Dermis blood vessel endothelial cell (primary cell): ENCODE data around the gene CCM2. TPM values are rescaled to one million over a fixed set of nuclear protein-coding genes. Genes with fewer than 3 reads are reported as not detected.
A peak's percentile ranks its signal among the peaks of the same experiment; 100 is the strongest.

ENCODE experiments used
- DNase-seq: peaks from one replicate; pipeline ENCODE4 v3.0.0; 2010
- total RNA-seq: library from RNA; depleted of rRNA; stranded (reverse); fragments of >200 nt; gene quantifications from 2 replicates; pipeline ENCODE4 v1.2.3, GENCODE V29; 2014

The CCM2 gene
- total RNA-seq, 1 donor from 2014 or later, result 76.4 TPM

DNA sequence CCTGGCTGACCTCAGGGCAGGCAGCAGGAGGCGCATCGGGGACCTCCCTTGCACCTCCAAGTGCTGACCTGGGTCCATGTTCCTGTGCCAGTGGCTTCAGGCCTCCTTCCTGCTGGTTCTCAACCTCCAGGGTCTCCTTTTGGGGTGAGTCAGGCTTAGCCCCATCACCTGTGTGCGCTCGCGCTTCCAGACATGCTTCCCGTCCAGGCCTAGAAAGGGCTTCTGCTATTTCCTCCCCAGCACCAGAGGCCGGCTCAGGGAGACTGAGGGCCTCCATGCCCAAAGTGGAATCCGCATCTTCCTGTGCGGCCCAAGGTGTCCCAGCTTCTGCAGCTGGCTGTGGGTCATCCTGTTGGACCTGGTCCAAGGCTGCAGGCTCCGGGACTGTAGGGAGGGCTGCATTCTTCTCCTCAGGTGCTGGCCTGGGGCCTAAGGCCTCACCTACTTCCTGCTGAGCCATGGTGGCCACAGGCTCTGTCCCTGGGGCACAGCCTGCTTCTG is 82.9 kb downstream of the CCM2 start:
- peak; percentile 13 for DNase-seq

DNA sequence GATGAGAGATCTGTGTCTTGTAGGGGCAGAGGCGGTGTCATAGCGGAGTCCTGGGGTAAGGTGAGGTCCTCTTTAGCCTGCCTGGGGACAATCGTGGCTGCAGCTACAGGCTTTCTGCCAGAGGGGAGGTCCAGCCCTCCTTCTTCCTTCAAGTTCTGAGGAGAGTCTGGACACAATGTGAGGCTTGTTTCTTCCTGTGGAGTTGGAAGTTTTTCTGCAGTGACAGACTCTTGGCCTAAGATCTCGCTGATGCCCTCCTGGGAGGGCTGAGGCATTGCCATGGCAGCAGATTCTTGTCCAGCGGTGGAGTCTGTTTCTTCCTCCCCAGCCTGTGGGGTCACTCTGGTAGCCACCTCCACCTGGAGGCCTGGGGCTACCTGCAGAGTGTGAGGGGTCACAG is 84.3 kb downstream of the CCM2 start:
- no peak for DNase-seq

DNA sequence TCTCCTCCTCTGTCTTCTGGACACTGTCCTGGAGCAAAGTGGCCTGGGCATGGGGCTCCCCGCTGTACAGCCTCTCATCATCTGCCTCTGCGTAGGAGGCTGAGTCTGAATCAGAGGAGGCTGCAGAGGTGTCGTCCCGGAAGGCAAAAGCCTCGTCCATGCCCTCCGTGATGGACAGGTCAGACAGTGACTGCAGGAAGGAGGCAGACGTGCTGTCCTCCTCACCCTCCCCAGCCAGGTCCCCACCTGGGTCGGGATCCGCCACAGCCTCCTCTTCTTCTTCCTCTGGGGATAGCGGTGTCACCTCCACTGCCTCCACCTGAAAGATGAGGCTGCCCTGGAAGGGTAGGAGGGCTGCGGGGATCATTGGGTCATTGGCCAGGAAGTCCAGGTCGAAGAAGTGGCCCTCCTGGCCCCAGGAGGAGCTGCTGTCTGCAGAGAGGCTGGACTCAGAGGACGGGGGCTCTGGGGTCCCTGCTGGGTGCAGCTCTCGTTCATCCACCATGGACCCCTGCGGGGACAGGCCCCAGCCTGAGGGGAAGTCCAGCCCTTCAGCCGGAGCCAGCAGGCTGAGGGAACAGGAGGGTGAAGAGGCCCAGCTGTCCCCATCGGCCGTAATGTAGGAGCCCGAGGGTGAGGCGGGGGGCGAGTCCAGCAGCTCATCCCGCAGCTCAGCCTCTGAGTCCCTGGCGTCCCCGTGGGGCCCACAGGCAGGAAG is 85.1 kb downstream of the CCM2 start:
- DNase-seq, result no peak

DNA sequence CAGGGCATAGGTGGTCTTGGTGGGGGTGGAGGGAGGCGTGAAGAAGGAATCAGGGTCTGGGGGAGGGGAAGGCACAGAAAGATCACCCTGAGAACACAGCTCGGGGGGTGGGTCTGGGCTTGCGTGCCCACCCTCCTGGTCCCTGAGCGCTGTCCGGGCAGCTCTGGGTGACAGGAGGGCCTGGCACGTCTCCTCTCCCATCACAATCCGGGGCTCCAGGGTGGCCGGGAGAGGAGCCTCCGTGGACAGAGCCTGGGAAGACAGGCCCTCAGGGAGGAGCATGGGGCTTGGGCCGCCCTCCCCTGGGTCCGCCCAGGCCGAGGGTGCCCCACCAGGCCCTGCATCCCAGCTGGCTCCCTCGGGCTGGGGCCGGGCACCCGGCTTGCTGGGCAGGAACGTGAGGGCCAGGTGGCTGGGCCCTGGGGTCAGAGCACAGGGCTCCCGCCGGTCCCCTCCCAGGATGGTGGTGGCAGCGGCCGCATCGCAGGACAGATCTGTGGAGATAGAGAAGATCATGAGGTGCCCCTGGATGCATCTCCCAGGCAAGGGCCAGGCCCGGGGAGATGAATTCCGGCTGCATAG is 85.7 kb downstream of the CCM2 start:
- DNase-seq, result no peak

DNA sequence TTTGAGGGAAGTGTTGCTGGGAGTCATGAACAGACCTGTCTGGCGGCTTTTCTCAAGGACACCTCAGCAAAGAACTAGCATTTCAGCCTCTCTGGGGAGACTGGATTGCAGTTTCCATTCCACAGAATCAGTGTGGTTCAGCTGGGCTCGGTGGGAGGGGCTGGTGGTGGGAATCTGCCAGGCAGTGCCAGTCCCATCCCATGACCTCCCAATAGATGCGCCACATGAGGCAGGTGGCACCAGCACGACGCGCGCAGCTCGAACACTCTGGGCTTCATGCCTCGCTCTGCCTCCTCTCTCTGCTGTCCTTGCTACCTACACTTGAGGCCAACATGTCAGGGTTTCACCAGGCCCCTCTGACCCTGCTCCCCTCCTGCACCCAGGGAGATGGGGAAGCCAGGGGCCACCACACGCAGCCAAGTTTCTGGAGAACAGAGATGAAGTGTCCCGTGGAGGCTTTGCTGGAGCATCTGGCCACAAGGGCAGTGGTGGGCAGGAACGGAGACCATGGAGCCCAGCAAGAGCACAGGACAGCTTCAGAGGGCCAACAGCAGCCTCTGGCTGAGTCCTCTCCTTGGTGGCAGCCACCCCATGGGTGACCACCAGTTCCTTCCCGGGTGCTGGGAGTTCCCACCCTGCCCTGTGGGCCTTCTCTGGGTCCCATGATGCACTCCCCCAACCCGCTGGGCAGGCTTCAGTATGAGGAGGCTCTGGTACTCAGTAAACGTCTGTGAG is 86.5 kb downstream of the CCM2 start:
- no peak for DNase-seq

DNA sequence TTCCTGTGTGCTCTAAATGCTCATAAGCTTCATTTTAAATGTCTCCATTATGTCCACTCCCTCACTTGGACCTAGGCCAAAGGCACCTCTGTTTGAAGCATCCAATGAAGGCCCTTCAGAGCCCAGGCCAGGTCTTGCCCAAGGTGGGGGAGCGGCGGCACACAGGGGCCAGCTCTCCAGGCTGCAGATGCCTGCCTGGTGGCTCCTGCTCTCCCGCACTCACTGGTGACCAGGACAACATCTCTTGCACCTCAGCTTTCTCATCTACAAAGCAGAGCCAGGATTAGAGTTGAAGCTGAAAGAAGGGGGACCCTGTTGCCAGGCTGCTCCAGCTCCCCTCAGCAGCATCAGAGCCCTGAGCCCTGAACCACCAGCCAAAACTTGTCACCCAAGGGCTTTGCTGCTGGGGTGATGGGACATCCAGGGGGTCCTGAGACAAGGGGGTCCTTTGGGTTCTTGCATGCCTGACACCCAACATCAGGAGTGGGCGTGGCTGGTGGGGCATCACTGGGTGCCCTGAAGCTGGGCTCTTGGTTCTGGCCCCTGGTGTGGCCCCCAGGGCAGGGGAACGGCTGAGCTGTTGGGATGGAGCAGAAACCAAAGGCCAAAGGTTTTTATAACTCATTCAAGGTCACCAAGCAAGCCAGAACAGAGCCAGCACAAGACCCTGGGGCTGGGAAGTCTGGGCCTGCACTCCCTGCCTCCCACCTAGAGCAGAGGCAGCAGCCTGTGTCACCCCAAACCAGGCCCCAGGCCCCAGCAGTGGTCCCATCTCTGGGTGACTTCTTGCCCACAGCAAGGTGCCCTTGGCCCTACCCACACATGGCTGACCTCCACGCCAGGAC is 87.5 kb downstream of the CCM2 start:
- no peak for DNase-seq

DNA sequence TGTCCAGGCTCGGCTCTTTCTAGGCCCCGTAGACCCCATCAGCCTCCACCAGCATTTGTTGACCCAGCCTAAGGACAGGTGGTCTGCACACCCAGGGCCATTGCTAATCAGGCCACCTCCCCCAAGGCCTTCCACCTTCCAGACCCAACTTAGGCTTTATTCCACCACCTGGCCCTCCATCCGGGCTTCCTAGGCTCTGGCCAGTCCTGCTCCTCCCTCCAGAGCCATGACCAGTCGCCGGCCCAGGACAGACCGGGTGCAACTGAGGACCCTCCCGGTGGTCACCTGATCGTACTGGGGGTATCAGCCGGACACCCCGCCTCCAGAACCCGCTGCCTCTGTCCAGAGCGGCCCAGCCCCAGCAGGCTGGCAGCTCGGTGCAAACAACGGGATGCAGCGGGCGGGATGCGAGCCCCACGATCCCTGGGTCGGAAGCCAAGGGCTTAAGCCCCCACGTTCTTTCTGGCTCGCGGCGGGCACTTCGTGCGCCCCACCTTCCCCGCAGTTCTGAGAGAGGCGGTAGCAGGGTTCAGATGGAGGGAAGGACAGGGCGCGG is 88.2 kb downstream of the CCM2 start:
- no peak for DNase-seq

DNA sequence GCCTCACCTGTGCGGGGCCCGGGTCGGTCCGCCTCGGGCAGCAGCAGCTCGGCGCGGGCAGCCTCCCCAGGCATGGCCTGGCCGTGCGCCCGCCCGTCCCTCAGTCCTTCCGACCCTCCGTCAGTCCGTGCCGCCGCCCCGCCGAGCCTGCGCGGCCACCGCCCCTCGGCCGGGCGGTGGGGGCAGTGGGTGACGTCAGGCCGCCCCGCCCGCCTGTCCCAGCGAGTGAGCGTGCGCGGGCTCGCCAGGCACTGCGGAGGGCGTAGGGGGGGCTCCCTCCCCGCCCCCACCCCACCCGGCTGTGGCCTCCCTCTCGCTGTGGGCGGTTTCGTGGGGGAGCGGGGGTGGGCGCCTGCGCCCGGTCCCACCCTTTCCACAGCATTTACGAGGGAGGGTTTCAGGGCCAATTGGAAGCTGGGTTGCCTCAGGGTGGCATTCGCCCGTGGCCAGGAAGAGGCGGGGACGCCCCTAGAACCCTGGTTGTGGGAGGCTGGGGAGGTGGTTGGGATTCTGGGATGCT is 88.9 kb downstream of the CCM2 start, which contains the start of gene NACAD:
NACAD (minus strand) TSS at position 149 of the 520 bp plus-strand sequence; CDS start at position 74, 75 bp downstream.
- DNase-seq, result peak; percentile 39

DNA sequence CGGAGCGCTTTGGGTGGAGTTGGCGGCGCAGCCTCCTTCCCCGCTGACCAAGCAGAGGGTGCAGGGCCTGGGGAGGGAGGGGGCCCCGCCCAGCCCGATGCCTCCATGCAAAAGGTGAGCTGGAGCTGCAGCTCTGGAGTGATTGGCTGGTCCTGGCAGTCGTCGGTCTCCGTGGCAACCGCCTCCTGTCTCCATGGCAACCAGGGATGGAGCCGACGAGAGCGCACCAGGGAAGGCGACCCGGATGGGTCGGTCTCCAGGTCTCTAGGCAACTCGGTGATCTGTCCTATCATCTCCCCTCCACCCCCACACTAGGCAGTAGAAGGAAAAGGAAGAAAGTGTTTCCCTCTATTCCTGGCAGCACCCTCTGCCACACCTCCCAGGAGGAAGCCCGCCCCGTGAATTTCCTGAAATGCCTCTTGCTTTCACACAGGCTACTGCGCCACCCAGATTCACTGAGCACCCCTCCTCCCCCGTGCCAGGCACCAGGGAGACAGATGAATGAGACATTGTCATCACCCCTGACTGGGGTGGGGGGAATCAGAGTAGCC is 89.4 kb downstream of the CCM2 start:
- peak; percentile 37 for DNase-seq

DNA sequence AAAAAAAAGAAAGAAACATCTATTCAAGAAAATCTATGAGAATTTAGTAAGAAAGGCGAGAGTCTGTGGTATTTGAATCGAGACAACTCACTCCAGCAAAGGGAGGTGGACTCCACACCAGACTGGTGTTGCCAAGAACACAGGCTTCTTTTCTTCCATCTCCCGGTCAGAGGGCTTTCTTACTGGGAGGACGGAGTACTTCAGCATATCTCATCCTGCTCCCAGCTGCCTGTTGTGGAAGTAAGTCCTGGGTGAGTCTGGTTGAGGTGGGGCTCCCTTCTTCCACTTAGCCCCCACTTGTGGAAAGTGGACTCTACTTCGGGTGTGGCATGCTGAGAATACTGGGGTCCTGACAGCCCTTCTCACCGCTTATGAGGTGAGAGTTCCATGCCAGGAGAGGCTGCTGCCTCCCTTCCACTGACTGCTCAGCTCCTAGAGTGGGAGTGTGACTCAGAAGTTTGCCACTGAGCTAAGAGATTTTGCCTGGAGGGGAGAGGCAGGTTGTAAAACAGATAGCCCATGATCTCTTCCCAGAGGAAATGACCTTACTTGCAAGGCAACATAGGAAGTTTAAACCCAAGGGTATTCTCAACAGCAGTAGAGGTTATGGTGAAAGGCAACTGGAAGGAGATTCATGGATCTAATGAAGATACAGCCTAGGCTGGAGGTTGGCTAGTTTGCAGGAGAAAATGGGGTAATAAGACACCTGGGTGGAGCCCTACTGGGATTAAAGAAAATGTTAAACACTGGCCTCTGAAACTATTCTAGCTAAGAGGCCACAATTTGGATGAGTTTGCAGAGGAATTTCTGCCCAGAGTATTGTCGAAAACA is 92.3 kb downstream of the CCM2 start:
- no peak for DNase-seq

DNA sequence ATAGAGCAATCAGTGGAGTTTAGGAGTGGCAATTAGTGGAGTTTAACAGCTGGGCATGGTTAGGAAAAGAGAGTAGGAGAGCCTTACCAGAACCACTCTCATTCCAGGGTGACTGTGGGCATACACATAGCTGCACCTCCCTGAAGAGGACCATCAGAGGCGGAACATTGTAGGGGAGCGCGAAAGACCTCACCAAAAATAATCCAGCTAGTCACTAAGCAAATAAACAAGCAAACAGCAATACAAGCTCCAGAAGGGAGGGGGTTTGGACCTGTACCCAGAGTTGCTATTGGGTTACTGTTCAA is 92.9 kb downstream of the CCM2 start:
- DNase-seq, result no peak

DNA sequence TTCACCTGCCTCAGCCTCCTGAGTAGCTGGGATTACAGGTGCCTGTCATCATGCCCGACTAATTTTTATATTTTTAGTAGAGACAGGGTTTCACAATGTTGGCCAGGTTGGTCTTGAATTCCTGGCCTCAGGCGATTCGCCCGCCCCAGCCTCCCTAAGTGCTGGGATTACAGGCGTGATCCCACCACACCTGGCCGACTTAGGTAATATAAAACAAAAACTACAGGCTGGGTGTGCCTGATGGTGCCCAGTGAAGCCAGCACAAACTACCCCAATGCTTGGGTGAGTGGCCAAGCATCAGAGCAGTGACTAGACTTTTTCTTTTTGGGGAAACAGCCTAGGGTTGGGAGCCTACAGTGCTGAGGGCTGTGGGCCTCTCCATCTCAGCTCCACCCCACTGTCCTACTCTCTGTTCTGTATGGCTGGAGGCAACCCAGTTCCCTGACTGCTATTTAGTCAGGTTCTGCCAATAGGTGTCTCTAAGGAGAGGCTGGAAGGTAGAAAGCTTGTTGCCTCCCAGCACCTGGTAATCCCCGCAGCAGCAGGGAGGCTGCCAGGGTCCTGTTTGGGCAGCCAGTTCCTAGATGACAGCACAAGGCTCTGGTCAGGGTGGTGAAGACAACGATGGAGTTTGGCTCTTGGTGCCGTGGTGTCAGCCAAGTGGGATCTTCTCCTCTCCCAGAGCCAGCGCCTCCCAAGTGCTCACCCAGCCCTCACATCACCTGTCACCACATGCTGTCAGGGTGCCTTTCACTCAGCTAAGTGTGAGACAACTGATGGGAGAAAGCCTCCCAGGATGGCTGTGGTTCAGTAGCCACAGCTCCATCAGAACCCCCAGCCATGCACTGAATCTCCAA is 99.2 kb downstream of the CCM2 start:
- DNase-seq, result no peak

DNA sequence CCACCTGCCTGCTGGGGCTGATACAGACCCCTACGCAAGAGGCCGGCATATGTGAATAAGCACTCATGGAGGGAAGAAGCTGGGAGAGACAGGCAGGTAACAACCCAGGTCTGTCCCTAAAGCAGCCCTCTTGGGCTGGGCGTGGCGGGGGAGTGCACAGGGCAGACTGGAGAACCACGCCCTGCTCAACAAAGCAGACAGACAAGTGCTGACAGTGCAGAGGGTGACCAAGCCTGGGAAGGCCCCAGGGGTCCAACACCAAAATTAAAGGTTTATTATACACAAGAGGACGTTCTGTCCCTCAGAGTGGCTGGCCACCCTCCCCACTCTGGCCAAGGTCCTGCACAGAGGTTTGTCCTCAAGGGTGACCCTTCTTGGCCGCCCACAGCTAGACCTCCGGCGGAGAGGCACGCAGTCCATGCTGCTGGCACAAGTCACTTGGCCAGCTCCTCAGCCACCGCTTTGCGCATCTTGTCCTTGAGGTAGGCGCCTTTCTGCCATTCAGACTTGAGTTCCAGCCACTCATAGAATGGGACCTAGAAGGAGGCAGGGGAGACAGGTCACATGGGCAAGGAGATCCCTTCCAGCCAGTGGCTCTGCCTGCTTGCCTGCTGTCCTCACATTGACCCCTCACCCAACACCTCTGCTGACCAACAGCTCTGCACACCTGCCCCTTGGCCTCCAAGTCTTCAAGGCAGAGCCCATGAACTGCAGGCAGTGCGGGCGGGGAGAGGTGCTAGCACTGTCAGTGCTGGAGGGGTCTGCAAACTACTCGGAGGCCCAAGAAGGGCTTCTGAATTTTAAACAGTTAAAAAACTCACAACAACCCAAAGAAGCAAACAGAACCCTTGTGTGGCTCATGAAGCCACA is 100.1 kb downstream of the CCM2 start:
- DNase-seq, result no peak

DNA sequence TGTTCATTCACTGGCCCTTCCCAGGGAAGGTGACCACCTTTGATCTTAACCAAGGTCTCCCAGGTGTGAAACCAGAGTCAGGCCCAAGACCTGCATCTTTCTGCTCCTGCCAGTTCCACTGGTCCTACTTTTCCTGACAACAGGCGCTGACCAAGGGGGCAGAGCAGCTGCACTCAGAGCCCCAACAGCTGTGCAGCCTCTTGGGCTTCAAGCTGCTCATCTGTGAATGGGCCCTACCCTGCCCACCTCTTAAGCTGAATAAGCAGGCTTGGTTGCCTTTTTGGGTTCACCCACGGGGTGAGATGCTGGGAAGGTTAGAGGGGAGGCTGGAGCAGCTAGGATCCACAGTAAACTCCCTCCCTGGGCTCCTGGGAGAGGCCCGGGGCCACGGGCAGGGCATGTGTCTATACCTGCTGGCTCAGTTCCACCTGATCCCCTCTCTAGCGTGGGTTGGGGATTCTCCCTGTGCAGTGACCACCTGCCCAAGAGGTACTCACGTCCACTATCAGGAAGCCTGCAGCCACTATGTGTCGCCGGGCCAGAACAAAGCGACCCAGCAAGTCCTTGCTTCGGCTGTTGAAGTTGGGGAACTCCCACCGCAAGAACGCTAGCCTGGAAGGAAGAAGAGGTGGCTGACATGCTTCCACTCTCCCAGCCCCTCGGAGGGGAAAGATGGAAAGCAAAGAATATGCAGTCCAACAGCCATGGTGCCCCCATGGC is 100.9 kb downstream of the CCM2 start:
- no peak for DNase-seq

DNA sequence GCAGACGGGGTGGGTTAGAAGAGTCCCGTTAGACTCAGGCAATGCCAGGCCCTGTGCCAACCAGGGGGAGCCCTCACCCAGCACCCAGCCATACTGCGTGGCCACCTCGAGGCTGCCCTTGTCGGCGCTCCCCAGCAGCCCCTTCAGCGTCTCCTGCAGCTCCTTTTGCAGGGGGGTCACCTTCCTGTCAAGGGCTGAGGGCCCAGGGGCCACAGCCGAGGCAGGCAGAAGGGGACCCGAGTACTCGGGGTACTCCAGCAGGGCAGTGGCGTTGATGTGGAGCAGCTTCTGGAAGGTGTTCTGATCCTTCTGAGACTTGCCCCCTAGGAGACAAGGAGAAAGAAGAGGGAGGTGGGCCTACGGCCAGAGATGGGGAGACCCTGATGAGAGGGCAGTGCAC is 101.7 kb downstream of the CCM2 start:
- no peak for DNase-seq

DNA sequence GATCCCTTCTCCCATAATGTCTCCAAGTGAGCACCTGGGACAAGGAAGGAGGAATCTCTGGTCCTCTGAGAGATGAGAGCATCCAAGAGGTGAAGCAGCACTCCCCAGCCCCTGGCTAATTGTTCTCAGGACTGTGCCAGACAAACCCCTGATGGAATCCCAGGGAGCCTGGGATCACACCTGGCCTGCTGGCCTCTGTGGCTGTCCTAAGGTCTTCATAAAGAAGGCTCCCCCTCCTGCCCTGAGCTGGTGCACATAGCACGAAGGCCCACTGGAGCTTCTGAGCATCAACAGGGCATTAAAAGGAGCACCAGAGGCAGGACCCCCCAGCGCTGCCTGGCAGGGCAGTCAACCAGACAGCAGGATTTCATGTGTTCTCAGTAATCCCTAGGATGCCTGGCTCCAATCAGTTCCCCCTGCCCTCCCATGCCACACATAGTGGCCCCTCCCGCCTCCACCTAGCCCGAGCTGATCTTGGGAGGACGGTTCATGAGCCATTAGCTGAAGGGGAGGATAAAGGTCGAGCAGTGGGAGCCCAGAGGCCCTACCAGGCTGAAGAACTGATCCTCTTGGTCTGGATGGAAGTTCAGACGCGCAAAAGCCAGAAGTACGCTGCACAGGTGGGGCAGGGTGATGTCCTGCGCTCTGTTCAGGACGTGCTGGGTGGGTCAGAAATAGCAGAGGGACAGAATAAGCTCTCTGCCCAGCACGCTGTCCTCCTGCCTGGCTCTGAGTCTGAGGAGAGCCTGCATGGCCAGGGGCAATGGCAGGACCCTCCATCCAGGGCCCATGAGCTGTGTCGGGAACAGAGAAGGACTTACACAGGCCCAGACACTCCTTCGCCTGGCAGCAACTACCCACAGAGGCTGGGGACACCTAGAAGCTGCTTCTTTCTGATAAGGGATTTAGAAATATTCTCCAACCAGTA is 103.0 kb downstream of the CCM2 start:
- no peak for DNase-seq
